Activated naive CD4-positive, alpha-beta T cell treated with anti-CD3 and anti-CD28 coated beads, Interleukin-2, amount 50 U/mL, for 16 hours (primary cell): ENCODE data around the gene KRT7.

Experiments used
- DNase-seq: peaks from one replicate; pipeline ENCODE4 v3.0.0-alpha.2; 2020

Gene KRT7

GRCh38 chr12:52212701-52213563 lies 20.1 kb upstream of the KRT7 start:
- DNase-seq: no peak

GRCh38 chr12:52213564-52214420 lies 19.3 kb upstream of the KRT7 start:
- DNase-seq: peak; percentile 48

DNA sequence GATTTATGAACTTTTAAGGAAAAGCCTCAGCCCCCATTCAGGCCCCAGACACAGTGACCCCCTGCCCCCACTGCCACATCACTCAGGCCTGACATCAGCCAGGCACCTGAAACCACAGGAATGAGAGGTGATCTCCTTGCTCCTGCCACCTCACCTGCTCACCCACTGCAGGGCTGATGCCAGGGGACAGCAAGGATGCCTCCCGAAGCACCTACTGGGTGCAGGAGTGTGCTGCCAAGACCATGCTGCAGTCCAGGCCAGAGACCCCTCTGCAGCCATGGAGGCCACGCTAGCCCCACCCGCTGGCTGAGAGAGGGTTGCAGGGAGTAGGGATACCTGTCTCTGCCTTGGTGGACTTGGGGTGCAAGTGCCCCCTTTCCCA lies 18.6 kb upstream of the KRT7 start:
- DNase-seq: no peak

- peak; percentile 2 for DNase-seq
Observed at GRCh38 chr12:52215587-52216031, 17.4 kb upstream of the KRT7 start.

- DNase-seq: peak; percentile 8
Observed at GRCh38 chr12:52216100-52216499, 16.9 kb upstream of the KRT7 start.

DNA sequence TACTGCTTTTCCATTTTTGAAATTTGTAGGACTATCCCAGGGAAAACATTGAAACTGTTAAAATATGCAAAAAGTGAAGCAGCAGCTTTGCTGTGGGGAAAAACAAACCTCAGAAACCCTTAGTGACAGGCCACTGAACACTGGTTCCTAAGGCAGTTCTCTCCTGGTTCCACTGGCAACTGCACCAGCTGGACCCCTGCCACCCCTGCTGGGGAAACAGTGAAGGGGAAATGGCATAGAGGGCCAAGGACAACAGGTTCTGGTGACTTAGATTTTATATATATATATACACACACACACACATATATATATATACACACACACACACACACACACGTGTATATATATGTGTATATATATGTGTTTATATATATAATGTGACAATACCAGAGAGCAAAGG lies 16.2 kb upstream of the KRT7 start:
- peak; percentile 0 for DNase-seq

GRCh38 chr12:52217223-52217622 lies 15.8 kb upstream of the KRT7 start:
- DNase-seq: no peak

GRCh38 chr12:52218001-52218400 lies 15.0 kb upstream of the KRT7 start:
- no peak for DNase-seq

GRCh38 chr12:52220477-52220876 lies 12.6 kb upstream of the KRT7 start:
- DNase-seq: no peak

DNA sequence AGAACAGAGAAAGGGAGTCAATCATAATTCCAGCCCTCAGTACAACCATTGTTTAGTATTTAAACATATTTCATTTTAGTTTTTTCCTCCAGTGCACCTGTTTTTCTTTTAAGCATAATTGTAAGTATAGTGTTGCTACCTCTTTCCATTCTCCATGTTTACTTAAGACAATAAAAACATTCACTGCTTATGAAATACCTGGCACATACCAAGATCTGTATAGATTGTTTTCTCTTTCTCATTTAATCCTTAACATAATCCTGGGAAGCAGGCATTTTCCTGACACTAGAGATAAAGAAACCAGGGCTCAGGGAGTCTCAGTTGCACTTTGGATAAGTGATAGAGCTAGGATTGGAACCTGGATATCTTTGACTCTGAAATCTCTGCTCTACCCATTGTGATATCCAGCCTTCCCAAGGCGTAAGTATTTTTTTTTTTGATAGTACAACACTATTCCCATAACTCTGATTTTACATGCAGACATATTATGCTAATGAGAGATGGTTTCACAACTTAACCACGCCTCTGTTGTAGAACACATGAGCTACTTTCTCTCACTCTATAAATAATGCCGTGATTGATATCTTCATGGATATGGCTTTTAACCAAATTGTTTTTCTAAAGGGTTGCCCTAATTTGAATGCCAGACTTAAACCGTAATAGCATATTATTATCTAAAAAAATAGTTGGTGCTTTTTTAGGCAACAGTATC lies 11.8 kb upstream of the KRT7 start:
- no peak for DNase-seq

DNA sequence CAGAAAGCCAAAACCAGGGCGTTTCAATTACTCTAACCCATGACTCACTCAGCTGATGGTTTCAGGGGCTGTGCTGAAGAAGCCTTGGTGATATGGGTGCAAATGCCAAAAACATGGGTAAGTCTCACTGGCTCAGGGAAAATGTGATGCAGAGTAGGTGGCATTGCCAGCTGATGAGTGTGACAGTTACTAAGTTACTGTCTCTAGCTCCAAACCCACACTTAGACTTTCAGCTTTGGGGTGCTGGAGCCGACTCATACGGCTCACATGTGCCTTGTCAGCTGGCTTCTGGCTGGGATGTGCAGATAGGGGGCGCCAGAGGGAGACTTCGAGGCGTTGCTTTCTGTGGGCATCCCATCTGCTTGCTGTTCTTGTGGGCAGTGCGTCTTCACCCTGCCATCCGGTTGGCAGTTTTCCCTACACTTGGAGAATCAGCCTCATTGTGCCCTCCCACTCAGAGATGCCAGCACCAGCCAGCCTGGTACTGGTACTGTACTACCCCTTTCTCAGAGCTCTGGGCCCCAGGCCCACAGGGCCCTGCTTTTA lies 11.1 kb upstream of the KRT7 start:
- peak; percentile 76 for DNase-seq

DNA sequence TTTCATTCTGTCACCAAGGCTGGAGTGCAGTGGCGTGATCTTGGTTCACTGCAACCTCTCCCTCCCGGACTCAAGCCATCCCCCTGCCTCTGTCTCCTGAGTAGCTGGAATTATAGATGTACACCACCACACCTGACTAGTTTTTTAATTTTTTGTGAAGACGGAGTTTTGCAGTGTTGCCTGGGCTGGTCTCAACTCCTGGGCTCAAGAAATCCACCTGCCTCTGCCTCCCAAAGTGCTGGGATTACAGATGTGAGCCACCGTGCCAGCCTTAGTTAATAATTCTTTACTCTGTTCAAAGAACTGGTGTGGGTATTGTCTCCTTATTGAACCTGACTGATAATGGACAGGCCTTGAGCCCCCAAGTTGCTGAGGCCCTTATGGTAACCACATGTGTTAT lies 10.4 kb upstream of the KRT7 start:
- DNase-seq: no peak

DNA sequence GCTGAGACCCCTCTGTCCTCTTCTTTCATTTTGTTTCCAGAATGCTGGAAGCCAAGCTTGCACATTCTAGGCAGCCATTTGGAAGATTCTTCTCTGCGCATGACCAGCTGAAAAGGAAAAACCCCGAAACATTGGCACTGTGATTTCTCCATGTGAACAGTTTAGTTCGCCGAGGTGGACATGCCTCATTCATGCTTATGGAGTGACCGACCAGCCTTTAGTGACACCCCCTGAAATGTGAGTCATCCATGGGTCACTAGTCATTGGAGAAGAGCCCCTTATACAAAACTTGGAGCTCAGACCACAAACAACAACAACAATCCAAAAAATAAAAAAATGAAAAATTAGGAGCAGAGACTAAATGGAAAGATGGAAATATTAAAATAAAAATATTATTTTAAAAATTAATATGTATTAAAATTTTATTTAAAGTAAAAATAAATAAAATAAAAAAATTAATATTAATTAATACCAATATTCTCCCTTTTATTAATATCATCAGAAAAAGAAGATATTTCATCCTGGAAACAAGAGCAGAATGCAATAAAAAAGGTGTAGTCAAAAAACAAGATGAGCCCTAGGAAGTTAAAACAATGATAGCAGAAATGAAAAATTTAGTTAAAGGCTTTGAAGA lies 9.5 kb upstream of the KRT7 start:
- DNase-seq: no peak

DNA sequence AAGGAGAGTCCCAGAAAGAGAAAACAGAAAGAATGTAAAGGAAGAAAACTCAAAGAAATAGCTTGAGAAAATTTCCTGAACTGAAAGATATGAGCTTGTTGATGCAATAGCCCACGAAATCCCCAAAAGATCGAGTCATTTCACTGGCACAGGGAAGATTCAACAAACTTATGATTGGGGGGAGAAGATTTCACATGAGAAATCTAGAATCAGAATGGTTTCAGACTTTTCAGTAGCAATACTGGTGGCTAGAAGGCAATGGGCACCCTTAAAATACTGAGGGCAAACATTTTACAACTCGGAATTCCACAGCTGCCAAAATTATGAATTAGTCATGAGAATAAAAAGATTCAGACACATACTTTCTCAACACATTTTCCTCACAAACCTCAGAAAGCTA lies 8.9 kb upstream of the KRT7 start:
- DNase-seq: no peak

- no peak for DNase-seq
Observed at GRCh38 chr12:52225752-52226151, 7.3 kb upstream of the KRT7 start.

- no peak for DNase-seq
Observed at GRCh38 chr12:52226446-52226845, 6.6 kb upstream of the KRT7 start.

DNA sequence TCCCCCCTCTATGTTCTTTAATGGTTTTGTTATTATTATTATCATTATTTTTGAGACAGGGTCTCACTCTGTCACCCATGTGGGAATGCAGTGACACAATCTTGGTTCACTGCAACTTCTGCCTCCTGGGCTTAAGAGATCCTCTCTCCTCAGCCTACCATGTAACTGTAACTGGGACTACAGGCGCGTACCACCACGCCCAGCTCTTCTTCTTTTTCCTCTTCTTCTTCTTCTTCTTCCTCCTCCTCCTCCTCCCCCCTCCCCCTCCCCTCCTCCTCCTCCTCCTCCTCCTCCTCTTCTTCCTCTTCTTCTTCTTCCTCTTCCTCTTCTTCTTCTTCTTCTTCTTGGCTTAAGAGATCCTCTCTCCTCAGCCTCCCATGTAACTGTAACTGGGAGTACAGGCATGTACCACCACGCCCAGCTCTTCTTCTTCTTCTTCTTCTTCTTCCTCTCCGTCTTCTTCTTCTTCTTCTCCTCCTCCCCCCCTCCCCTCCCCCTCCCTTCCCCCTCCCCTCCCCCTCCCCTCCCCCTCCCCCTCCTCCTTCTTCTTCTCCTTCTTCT lies 5.4 kb upstream of the KRT7 start:
- DNase-seq: no peak

- no peak for DNase-seq
Observed at GRCh38 chr12:52228366-52228765, 4.7 kb upstream of the KRT7 start.

GRCh38 chr12:52228931-52229330 lies 4.1 kb upstream of the KRT7 start:
- DNase-seq: no peak

GRCh38 chr12:52229836-52230343 lies 3.2 kb upstream of the KRT7 start:
- no peak for DNase-seq

DNA sequence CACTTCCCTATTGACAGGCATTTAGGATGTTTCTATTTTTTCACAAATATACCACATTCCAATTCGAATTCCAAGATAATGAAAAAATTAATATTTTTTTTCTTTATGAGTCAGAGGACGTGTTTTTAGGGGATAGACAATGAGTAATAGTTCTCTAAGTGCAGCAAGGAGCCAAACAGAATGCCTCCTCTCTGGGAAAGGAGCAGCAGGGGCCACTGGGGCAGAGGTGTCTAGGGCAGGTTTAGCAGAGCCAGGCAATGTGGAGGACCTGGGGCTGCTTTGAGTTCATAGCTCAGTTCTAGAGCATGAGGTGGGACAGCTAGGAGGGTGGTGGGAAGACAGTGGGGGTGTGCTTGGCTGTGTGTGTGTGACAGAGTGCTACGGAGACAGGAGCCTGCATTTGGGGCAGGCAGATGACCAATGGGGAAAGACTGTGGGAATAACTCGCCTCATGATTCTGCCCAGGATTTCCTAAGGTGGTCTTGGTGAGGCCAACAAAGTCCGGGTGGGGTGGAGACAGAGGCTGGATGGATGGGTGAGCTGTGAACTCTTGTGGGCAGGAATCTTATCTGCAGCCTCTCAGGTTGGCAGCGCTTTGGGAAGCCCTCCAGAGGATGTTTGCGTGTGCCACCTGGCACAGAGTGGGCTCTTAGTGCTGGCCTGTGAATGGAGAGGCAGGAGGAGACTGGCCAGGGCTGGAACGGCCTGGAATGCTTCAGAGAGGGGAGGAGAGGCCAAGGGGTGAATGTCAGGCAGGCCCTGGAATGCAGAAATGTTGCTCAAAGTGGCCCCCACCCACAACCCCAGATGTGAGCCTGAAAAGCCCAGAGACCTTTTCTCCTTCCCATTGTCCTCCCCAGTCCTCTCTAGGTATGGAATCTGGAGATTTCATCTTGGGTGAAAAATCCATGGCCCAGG lies 2.4 kb upstream of the KRT7 start:
- DNase-seq: no peak
